Measurements from ENCODE around the gene PLA2G3. TPM values are rescaled to one million over a fixed set of nuclear protein-coding genes. Genes with fewer than 3 reads are reported as not detected.

PLA2G3 gene
- total RNA-seq, 1 experiment from 2014 or later, result 8.2 TPM

DNA sequence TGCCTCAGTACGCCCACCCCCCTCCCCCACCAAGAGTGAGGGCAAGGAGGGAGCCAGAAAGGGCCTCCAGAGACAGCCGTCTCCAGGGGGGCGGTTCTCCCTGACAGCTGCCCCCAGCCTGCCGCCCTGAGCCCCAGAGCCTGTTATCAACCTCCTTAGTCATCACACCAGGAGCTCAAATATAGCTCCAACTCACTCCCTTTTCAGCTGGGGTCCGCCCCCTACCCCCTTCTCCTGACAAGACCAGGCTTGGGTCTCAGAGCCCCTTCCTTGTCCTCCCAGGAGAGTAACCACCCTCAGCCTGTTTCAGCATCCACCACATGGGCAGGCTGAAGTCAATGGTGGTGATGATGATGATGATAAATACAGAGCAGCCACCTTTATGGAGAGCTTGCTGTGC, 20.1 kb downstream of the PLA2G3 start:
- Histone ChIP-seq H2BK20ac (ENCODE audit: low read depth, low read length, poor library complexity, severe bottlenecking) (no peak overlapping the region), H2BK5ac (ENCODE audit: insufficient read length, low read length) (no peak overlapping the region), H2BK120ac (ENCODE audit: low read depth, low read length, poor library complexity, severe bottlenecking) (no peak overlapping the region), H3K27me3 (ENCODE audit: insufficient read depth, low read length) (no peaks in the 10 kb centered on the region), H3K79me2 (ENCODE audit: insufficient read depth, low read length) (no peaks in the 10 kb centered on the region), H3K27ac (ENCODE audit: insufficient read length, low read depth, low read length) (no peak overlapping the region), H3K56ac (ENCODE audit: insufficient read length, low read depth, low read length) (no peak overlapping the region), H4K91ac (ENCODE audit: insufficient read length, low read depth, low read length) (no peak overlapping the region), H4K8ac (replicated peaks; ENCODE audit: insufficient read length, low read depth, low read length) (no peak overlapping the region), H3K14ac (ENCODE audit: insufficient read depth, low read length) (no peak overlapping the region), H2BK15ac (ENCODE audit: low read depth, low read length) (no peak overlapping the region), H3T11ph (ENCODE audit: low read length) (no peak overlapping the region), H2AFZ (ENCODE audit: low read length) (no peak overlapping the region), H4K20me1 (ENCODE audit: control insufficient read depth, insufficient read depth, insufficient read length) (no peaks in the 10 kb centered on the region), H3K4me2 (ENCODE audit: insufficient read depth, insufficient read length, low read length) (no peak overlapping the region), H2BK12ac (ENCODE audit: insufficient read length, low read depth, low read length) (no peak overlapping the region), H3K9ac (ENCODE audit: extremely low read depth, insufficient read length, low read length) (no peak overlapping the region), H3K23me2 (ENCODE audit: insufficient read length, low read depth, low read length, poor library complexity, severe bottlenecking) (no peaks in the 10 kb centered on the region), H3K18ac (ENCODE audit: insufficient read length, low read depth, low read length) (no peak overlapping the region), H2AK5ac (ENCODE audit: insufficient read length, low read length) (no peak overlapping the region), H3K23ac (ENCODE audit: insufficient read length, low read depth, low read length) (no peak overlapping the region), H3K4ac (ENCODE audit: low read depth, low read length) (no peak overlapping the region), H3K79me1 (ENCODE audit: insufficient read depth, low read depth, low read length, poor library complexity, severe bottlenecking) (no peaks in the 10 kb centered on the region), H3K9me3 (ENCODE audit: control insufficient read depth, low read depth, low read length) (no peaks in the 10 kb centered on the region), H4K5ac (ENCODE audit: insufficient read length, low read depth, low read length) (no peak overlapping the region), H3K4me1 (ENCODE audit: insufficient read depth, low read length) (peaks cover 5% of the 10 kb centered on the region)
- no CpG with 5 or more reads among the region's 5 CpGs for WGBS (ENCODE audit: extremely low coverage, insufficient read length, low lambda C conversion rate)
- no peak for DNase-seq
- Mint-ChIP-seq H3K27ac (no peak overlapping the region), H3K36me3 (ENCODE audit: insufficient read depth in 1 of 3, low read depth in 3 of 3) (no peaks in the 10 kb centered on the region), H3K4me3 (no peak overlapping the region), H3K4me1 (peaks cover 21 to 29% of the 10 kb centered on the region in 2 experiments), H3K9me3 (no peaks in the 10 kb centered on the region), H3K27me3 (ENCODE audit: low read depth) (peaks cover 12% of the 10 kb centered on the region)
- TF ChIP-seq, protein P1, sequence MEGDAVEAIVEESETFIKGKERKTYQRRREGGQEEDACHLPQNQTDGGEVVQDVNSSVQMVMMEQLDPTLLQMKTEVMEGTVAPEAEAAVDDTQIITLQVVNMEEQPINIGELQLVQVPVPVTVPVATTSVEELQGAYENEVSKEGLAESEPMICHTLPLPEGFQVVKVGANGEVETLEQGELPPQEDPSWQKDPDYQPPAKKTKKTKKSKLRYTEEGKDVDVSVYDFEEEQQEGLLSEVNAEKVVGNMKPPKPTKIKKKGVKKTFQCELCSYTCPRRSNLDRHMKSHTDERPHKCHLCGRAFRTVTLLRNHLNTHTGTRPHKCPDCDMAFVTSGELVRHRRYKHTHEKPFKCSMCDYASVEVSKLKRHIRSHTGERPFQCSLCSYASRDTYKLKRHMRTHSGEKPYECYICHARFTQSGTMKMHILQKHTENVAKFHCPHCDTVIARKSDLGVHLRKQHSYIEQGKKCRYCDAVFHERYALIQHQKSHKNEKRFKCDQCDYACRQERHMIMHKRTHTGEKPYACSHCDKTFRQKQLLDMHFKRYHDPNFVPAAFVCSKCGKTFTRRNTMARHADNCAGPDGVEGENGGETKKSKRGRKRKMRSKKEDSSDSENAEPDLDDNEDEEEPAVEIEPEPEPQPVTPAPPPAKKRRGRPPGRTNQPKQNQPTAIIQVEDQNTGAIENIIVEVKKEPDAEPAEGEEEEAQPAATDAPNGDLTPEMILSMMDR (conservative IDR thresholded peaks at IDR 0.05), result no peak
